HG03460 (cell line): Measurements from ENCODE around the gene NLK.
"Not testable (repeated sequence)": the region's sequence is repeated elsewhere in the genome, so short reads cannot be mapped to it uniquely, and the experiment has no call there.

Experiments used
- ATAC-seq: cut with Tn5 transposase; IDR thresholded peaks from one replicate; pipeline ENCODE4 v1.9.1; 2021; ENCODE audit not compliant: unreplicated experiment

The NLK gene

DNA sequence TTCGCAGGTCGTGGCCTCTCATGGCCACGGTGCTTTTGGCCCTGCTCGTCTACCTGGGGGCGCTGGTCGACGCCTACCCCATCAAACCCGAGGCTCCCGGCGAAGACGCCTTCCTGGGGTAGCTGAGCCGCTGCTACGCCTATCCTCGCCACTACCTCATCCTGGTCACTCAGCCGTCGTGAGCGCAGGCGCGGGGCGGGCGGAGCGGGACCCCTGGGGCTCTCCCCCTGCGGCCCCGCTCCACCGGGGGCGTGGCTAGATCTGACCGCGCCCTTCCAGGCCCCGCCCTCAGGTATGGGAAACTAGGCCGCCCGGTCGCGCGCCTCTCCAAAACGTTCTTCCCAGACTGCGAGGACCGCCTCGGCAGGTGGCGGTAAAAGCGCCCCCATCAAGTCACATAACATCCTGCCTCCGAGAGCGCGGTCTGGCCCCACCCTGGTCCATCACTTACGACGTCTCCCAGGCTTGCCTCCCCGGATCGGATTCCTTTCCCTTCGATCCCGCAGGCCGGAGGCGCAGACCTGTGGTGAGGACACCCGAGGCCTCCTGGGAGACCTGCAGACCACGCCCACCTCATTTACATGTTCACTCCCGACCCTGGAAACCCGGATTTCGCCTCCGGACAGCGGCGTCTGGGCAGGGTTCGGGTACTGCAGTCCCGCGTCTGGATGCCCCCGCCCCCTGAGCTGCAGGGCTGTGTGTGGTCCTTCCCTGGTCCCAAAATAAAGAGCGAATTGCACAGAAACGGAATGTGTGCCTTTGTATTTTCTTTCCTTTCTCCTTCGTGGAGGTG, 185.0 kb downstream of the NLK start:
- ATAC-seq, result no peak

DNA sequence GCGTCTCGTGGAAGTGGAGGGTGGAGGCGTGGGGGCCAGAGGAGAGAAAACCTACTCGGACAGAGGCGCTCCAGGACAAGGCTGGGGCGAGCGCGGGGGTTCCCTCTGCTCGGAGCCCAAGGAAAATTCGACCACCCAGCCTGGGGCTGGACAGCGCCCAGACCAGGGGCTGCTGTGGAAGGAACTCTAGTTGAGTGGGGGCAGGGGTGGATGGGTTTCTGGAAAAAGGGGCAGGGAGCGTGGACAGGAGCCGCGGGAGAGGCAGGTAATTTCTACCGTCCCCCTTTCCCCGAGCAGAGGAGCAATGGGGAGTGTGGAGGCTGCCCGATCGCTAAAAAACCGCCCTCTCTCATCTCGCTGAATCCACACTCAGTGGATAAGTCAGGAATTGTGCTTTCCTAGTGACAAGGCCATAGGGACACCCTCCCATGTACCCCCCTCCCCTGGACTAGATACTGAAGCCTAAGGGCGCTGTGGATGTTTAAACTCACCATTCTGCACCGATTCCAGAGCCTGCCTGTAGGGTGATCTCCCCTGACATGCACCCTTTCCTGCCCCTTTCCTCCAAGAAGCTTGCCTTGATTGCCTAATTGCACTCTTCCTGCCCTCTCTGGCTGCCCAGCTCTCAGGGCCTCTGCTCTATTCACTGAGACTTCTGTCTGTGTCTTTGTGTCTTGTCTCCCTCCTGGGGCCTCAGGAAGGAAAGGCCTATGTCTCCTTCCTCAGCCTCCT, 185.8 kb downstream of the NLK start:
- no peak for ATAC-seq

DNA sequence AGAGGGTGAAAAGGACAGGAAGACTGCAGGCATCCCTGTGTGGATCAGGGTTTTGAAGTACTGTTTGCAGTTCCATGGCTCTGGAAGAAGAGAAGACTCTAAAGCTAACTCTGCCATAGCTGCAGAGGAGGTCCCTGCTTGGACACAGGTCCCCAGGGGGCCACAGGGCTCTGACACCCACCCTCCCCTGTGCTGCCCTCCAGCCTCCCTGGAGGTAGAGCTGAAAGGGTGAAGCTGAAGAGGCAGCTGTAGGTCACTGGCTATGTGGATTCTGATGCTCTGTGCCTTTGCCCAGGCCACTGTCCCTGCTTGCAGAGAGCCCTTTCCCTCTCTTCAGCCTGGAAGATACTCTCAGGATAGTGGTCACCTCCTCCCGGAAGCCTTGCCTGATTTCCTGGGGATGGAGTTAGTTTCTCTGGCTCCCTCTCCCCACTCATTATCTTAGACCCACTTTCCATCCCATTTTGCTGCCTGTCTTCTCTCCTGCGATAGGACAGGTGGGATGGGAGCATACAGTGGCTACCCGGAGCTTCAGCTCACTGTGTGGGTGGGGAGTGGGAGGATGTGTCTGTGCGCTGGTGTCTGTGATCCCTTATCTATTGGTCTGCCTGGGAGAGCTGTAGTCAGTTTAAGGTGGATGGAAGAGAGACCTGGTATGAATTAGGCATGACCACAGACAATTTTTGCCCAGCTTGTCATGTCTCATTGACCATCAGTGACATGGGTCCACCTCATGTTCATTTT, 186.7 kb downstream of the NLK start:
- no peak for ATAC-seq

DNA sequence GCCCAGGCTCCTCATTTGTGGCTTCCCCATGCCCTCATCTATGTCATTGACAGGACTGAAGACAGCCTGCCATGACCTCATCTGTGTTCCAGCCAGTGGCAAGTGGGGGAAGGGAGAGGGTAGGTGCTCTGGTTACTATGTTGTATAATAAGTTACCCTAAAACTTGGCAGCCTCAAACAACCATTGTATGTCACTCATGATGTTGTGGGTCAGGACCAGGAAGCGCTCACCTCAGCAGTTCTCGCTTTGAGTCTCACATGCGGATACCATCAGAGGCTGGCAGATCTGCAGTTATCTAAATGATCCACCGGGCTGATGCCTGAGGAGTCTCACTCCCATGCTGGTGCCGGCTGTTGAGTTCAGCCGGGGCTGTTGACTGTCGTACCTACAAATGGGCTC, 187.5 kb downstream of the NLK start:
- ATAC-seq, result no peak

DNA sequence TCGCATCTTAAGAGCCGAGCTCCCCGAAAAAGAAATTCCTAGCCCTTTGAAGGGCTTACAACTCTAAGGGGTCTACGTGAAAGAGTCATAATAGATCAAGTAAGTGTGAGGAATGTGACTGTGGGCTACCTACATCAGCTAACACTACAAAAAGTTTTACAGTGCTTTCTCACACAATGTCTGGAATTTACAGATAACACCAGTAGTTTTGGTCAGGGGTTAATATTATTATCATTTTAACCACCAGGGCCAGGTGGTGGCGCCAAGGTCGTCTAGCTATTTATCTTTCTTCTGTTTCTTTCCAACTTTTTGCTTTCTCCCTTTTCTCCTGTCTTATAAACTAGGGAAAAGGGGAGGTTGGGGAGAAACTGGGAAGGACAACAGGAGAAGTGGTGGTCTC, 188.1 kb downstream of the NLK start:
- ATAC-seq, result not testable (repeated sequence)

DNA sequence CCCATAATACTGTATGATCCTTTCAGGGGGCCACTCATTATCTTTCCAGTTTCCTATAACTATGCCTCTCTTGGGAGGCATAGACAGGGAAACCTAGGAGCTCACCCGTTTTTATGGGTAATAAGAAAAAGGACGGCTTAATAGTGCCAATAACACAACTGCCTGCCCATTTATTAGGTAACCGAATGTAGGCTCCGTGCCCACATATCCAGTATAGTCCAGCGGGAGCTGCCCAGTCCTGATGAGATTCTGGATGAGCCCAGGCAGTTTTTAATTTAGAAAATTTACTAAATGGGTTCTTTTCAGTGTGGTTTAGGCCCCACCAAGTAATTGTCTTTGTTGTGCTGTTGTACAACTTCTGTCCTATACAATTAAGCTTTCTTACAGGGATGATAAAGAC, 189.1 kb downstream of the NLK start:
- not testable (repeated sequence) for ATAC-seq

DNA sequence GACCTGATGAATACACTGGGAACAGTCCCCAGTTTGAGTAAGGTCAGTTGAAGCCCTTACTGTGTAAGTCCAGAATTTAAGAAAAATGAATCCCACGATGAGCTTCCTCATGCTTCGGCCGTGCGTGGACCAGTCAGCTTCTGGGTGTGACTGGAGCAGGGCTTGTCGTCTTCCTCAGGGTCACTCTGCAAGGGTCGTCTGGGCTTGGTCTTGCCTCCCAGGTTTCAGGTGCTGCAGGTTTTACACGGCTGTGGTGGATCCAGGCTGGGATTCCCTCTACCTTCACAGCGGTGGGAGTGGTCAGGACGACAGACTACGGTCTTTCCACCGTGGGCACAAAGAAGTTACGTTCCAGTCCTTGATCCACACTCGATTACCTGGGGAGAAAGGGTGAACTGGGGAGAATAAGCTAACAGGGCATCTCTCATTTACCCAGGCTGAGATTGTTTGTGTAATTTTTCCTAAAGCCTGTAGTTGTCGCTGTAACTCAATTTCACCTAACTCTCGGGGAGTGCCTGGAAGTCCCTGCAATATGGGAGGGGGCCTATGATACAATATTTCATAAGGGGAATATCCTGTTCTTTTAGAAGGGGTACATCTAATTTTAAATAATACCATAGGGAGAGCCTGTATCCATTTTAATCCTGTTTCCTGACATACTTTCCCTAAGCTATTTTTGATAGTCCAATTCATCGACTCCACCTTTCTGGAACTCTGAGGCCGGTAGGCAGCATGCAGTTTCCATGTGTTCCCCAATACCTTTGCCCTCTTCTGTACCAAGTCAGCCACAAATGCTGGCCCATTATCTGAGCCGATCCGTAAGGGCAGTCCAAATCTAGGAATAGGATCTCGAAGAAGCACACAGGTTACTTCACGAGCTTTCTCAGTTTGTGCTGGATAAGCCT, 190.7 kb downstream of the NLK start:
- not testable (repeated sequence) for ATAC-seq

DNA sequence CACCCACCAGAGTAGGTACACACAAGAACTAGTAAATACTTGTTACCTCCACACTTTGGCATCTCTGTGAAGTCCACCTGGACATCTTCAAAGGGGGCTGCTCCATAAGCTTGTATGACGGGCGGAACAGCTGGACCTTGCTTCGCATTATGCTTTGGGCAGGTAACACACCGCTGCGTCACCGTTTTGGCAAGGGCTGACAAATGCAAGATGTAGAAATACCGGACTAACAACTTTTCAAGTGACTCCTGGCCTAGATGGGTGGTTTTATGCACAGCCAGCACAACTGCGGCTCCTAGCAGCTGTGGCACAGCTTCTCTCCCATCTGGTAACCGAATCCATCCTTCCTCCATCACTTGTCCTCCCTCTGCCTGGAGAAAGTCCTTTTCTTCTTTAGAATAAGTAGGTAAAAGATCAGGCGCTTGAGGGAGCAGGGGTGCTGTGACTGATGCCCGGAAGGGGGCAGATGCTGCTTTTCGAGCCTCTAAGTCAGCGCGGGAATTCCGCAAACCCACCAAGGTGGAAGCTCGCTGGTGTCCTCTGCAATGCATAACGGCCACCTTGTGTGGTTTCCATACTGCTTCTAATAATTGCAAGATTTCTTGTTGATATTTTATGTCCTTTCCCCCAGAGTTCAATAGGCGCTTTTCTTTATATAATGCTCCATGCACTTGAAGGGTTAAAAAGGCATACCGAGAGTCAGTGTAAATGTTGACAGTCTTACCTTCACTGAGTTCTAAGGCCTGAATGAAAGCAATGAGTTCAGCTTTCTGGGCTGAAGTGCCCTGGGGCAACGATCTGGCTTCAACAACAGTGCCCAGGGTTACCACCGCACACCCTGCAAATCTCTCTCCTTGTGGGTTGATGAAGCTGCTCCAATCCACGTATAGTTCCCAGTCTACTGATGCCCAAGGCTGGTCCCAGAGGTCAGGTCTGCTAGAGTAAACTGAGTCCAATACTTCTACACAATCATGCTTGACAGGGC, 191.7 kb downstream of the NLK start:
- not testable (repeated sequence) for ATAC-seq

DNA sequence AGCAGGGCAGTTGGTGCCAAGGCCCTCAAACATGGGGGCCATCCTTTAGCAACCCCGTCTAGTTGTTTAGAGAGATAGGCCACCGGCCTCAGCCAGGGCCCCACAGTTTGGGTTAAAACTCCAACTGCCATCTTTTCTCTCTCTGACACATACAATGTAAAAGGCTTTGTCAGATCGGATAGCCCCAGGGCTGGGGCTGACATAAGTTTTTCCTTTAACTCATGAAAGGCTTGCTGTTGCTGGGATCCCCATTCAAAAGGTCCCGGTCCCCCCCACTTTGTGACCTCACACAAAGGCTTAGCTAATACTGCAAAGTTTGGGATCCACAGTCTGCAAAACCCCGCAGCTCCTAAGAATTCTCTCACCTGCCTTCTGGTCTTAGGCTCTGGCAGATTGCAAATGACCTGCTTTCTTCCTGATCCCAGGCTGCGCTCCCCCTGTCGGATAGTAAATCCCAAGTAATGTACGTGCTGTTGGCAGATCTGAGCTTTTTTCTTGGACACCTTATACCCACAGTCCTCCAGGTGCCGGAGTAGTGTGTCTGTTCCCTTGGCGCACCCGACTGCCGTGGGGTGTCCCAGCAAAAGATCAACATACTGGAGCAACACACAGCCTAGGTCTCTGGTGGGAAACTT, 192.7 kb downstream of the NLK start:
- ATAC-seq, result not testable (repeated sequence)

DNA sequence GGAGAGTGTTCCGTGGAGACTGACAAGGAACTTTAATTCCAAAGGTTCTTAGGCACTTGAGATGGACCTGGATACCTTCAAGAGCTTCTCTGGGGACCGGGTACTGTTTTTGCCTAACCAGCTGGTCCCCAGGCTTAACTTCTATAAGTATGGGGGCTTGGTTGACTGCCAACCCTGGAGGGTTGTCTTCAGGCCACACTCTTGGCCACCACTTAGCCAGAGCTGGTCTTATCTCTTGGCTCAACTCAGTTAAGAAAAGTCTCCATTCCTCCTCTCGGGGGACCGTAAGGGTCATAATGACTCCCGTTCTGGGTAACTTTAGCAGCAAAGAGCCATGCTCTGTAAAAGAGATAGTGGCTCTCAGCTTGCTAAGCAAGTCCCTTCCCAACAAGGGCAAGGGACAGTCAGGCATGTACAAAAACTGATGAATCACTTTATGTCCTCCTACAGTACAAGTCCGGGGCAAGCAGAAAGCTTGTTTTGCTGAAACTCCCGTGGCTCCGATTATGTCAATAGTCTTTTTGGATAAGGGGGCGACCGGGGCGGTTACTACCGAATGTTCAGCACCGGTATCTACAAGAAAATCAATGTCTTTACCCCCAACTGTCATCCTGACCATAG, 193.7 kb downstream of the NLK start:
- not testable (repeated sequence) for ATAC-seq

DNA sequence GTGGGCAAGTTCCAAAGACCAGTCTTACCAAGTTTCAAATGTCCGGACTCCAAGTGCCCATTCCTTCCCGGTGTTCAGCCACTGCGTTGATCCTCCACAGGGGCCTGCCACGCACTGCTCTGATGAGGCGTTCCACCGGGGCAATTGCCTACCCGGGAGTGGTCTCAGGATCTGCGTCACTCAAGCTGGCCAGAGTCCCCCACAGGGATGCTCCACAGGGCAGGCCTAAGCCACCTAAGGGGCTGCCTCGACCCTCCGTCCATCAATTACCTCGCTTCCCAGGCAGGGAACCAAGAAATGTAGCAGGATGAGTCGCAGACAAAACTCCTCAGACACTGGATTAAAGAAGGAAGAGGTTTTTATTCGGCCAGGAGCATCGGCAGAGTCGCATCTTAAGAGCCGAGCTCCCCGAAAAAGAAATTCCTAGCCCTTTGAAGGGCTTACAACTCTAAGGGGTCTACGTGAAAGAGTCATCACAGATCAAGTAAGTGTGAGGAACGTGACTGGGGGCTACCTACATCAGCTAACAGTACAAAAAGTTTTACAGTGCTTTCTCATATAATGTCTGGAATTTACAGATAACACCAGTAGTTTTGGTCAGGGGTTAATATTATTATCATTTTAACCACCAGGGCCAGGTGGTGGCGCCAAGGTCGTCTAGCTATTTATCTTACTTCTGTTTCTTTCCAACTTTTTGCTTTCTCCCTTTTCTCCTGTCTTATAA, 196.2 kb downstream of the NLK start:
- ATAC-seq, result not testable (repeated sequence)

DNA sequence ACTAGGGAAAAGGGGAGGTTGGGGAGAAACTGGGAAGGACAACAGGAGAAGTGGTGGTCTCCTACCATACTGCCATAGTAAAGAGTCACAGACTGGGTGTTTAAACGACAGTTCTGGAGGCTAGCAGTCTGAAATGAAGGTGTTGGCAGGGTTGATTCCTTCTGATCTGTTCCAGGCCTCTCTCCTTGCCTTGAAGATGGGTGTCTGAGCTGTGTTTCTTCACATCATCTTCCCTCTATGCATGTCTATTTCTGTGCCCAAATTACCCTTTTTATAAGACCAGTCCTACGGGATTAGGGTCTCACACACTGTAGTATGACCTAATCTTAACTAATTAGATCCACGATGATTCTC, 196.8 kb downstream of the NLK start:
- ATAC-seq, result no peak

DNA sequence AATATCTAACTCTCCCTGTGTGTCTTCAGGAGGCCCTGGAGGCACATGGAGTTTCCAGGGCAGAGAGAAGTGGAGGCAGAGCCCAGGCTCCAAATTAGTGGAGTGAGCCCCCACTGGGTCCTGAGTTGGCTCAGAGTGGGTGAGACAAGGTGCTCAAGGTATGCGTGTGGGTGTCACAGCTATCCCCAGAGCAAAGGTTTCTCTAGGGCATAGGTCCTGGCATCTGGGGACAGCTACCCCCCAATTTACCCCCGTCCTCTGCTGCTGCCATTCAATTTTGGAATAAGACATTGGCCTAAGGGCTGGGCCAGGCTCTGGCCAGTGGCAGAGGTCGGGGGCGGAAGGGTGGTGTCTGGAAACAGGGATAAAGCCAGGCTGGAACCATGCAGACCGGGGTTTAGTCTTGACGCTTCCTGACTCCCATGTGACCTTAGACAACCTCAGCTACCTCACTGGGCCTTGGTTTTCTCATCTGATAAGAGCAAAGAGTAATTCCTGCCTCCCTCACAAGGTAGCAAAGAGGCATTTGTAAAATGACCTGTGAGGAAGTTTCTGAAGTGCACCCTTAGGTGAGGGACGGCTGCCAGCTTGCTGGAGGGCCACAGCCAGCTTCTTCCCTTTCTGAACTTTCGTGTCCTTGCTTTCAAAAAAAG, 198.3 kb downstream of the NLK start:
- ATAC-seq, result no peak

DNA sequence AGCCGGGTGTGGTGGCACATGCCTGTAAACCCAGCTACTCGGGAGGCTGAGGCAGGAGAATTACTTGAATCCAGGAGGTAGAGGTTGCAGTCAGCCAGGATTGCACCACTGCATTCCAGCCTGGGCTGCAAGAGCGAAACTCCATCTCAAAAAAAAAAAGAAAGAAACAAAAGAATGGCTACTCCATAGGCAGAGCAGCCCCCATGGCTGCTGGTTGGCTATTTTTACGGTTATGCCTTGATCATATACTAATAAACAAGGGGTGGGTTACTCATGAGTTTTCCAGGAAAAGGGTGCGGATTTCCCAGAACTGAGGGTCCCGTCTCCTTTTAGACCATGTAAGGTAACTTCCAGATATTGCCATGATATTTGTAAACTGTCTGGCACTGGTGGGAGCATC, 200.3 kb downstream of the NLK start:
- ATAC-seq, result no peak

DNA sequence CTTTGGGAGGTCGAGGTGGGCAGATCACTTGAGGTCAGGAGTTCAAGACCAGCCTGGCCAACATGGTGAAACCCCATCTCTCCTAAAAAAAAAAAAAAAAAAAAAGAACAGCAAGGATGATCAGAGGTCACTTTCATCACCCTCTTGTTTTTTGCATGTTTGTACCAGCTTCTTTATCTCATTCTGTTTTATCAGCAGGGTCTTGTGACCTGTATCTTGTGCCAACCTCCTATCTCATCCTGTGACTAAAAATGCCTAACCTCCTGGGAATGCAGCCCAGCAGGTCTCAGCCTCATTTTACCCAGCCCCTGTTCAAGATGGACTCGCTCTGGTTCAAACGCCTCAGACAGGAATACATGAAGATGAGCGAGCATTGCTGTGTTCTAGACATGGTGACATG, 200.8 kb downstream of the NLK start:
- ATAC-seq, result not testable (repeated sequence)

DNA sequence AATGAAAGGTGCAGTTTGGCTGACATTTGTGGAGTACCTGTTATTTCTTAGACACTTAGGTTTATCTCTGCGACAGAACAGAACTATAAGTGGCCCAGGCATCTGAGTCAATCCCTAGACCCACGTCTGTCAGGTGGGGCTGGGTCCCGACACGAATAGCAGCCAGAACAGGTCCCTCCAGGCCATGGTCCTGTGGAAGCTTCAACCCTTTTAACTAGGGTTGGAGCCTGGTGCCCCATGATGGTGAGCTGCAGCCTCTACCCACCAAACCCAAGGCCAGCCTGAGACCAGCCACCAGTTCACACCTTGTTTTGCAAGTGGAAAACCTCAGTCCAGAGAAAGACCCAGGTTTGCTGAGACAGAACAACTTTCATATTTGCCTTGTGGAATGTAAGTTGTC, 202.0 kb downstream of the NLK start:
- no peak for ATAC-seq
